GM19463 (cell line): ENCODE measurements around the gene TFF1.

Experiments used
- ATAC-seq: cut with Tn5 transposase; IDR thresholded peaks from one replicate; pipeline ENCODE4 v1.9.1; 2021; ENCODE audit warnings: mild to moderate bottlenecking, moderate library complexity; ENCODE audit not compliant: unreplicated experiment

TFF1 gene

DNA sequence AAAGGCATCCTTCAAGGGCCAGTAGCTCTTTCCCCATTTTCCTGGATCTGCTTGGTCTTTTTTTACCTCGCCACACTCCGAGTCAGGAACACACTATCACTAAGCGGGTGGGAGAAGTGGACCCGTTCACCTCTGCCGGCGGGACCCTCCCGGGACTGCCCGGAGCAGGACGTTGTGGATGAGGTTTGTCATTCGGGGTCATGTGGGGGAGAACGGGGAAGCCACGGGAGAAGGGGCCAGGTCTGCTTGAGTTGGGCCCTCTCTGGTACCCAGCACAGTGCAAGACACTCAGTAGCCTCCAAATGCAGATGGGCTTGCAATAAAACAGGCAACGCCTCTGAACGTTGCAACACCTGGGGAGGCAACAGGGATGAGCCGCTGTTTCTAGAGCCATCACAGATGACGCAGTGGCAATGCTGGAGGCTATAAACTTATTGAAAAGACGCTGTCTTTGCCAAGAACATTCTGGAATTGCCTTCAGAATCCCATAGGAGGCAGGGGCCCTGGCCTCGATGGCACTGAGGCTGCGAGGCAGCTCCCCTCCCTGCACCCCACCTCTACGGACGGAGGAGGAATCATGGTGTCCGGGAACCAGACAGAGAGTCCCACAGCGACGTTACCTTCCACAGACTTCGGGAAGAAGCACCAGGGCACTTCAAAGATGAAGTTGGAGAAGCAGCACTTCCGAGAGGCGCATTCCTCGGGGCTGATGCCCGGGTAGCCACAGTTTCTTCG lies 19.3 kb downstream of the TFF1 start:
- no peak for ATAC-seq

DNA sequence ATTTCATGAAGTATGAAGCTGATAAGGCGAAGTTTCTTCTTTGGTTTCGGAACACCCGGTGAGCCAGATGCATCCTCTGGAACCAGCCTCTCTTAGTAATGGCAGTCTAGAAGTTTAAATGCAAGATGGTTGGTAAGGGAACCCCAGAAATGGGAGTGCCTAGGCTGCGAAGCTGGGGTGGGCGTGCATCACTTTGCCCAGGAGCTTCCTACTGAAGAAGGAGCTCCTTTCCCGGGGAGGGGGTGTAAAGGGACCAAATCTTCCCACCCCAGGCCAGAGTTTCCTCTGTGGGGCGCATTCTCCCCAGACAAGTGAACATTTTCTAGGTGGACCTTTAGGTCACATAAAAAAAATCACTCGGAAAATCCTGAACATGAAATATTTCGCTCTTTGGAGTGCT lies 19.9 kb downstream of the TFF1 start:
- no peak for ATAC-seq

DNA sequence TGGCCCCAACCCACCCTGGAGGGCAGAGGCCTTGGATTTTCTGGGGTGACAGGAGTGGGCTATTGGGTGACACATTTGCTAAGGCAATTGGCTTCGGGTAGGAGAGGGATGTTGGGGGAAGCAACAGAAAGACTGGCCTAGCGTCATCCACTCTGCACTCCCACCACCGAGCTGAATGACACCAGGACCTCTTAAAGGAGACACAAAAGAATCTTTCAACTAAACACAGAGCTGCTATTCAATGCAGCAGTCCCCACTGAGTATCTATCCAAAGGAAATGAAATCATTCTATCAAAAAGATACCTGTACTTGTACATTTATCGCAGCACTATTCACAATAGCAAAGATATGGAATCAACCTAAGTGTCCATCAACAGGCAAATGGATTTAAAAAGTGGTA lies 21.7 kb downstream of the TFF1 start:
- ATAC-seq, result no peak

DNA sequence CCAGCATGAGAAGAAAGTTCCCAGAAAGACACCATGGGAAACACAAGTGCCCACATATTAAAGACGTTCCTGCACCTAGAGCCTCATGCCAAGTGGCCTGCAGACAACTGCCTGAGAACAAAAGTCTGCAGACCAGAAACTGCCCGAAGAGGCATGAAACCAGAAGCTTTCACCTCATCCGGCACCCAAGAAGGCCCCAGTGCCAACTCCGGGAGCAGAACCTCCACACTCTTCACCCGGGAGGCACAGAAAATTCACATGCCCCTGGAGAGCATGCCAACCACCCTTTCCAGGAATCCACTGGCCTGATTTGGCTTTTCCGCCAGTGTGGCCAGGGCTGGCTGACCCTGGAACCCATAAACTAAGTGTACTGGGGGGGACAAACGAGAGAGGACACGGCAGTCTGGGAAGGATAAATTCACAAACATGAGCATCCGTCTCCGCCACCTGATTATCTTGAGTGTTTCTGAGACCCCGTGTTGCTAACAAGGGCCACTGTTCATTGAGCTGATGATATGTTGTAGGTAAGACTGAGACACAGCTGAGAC lies 22.3 kb downstream of the TFF1 start:
- no peak for ATAC-seq

DNA sequence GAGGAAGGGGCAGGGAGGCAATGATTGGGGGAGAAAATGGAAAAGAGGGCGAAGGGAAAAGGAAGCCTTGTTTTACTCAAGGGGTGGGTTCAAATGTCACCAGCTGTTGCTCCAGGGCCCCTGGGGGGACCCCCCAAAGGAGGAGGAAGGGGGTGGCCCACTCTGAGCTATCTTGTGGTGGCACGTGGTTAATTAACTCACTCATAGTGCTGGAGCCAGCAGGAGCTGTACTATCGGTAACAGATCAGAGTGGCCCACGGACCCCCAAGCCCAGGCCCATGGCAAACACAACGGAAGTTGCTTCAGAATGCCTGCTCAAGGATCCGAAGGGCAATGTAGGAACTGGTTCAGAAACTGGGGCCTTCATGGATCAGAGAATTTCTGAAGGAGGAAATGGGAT lies 22.8 kb downstream of the TFF1 start:
- ATAC-seq, result no peak

DNA sequence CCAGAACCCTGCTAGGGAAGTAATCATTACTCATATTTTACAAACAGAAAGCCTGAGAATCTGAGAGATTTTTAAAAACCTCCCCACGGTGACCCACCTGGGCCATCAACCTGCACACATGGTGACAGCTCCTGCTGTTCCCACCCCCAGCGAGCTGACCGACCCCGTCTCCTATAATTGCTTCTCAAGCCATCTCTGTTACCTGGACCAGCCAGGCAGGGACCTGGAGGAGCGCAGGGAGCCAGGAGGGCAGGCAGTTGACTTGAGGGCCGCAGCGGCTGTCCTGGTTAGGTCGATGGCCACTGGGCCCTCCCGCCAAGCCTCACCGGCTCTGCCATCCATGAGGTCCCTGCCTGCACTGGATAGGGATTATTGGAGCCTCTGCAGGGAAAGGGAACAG lies 23.2 kb downstream of the TFF1 start:
- ATAC-seq, result no peak

DNA sequence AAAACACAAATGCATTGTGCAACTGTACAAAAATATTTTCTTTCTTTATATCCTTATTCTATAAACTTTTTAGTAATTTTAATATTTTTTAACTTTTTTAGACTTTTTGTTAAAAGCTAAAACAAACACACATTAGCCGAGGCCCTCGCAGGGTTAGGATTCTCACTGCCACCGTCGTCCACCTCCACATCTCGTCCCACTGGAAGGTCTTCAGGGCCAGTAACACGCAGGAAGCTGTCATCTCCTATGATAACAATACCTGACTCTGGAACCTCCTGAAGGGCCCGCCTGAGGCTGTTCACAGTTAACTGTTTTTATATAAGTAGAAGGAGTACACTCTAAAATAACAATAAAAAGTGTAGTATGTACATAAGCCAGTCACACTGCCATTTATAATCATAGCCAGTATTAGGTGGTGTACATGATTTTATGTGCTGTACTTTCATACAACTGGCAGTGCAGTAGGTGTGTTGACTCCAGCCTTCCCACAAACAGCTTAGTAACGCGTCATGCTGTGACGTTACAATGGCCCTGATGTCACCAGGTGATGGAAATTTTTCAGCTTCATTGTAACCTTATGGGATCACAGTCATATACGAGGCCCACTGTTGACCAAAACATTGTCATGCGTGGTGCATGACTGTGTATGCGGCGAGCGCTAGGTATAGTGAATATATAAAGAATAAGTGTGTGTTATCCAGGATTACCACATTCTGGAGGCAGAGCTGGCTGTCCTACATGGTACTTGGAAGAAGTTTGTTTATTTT lies 24.4 kb downstream of the TFF1 start:
- no peak for ATAC-seq

DNA sequence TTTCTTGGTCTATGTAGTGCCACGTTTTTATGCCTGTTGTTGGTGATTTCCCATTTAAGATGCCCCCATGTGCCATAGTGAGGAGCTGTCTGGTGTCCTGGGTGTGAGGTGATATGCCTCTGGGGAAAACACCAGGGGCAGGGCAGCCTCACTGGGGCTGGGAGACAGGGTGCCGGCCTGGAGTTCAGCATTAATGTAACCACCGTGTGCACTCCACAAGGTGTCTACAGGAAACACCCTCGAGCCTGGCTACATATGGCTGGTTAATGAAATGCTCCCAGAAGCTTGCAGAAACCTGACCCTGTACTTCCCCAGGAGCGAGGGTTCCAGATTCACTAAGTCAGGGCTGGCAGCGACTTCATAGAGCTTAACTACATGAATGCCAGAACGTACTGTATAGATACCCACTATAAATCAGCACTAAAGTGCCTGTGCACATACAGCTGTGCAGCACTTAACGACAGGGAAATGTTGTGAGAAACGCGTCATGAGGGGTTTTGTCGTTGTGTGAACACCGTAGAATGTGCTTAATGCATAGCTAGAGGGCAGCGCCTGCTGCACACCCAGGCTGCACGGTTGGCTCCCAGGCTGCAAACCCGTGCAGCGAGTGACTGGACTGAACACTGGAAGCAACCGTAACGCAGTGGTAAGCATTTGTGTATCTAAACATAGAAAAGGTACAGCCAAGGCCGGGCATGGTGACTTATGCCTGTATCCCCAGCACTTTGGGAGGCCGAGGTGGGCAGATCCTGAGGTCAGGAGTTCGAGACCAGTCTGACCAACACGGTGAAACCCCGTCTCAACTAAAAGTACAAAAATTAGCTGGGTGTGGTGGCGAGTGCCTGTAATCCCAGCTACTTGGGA lies 25.9 kb downstream of the TFF1 start:
- no peak for ATAC-seq

DNA sequence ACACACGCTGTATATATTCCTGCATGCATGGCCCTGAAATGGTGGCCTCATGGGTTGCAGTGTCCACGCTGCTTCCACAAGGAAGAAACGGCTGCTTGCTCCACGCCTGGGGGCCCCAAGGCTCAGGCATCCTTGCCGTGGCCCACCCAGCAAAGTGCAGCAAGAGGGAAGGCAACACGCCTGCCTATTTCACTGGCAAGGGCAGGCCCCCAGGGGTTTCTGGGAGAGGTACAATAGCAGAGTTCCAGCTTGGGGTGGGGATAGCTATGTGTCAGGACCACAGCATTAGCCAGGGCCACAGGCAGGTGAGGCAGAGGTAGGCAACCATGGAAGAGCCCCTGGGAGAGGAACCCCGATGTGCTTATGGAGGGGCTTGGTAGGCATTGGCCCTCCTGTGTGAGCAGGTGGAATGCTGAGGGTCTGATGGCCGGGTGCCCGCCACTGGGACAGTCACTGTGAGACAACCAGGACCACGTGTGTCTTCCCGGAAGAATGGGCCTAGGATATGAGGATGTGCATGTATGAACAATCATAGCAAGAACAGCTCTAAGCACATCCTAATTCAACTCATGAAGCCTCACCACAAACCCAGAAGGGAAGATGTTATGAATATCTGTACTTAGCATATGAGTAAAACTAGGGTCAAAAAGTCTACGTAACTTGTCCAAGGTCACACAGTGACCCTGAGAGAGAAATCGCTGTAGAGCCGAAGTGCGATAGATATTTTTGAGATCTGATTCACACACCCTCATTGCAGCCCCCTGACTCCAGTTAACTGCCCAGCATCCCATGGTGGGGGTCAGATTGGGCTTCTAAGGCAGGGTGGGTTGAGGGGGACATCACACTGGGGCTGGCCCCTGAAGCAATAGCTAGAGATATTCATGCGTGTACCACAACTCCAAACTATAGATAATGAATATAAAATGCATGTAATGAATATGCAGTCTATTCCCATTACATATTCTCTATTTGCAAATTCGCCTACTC lies 27.3 kb downstream of the TFF1 start:
- ATAC-seq, result no peak

DNA sequence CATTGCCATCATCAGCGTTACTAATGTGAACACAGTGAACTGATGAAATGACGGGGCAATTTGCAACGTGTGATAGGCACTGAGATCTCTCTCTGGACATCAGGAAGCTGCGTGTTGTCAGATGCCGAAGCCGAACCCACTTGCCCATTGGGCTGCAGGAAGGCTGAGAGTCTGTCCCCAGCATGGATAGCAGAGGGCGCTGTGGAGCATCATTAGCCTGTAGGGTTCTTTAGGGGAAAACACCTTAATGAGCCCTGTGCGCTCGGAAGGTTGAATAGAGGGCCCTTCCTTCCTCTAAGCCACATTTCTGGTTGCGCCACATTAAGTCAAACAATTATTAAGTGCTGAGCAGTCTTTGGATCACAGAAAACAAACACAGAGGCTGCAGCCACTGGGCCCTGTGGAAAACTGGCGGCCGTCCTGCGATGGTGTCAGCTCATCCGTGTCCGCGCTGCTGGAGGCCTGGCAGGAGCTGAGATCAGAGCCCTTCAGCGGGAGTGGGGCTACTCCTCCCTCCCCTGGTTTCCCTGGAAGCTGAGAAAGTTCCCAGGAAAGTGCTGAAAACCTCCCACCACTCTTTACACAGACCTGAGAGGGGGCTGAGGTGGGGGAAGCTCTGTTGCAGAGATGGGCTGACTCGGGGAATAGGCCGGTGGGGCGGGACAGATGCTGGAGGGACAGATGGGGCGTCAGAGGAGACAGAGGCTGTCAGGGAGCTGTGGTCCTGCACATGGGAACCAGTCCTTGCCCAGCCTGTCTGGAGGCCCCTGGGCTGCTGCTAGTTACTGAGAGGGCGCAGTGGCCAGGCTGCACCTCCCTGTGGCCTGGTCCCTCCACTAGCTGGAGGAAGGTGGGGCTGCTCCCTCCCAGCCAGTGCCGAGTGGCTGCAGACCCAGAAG lies 28.3 kb downstream of the TFF1 start:
- no peak for ATAC-seq

DNA sequence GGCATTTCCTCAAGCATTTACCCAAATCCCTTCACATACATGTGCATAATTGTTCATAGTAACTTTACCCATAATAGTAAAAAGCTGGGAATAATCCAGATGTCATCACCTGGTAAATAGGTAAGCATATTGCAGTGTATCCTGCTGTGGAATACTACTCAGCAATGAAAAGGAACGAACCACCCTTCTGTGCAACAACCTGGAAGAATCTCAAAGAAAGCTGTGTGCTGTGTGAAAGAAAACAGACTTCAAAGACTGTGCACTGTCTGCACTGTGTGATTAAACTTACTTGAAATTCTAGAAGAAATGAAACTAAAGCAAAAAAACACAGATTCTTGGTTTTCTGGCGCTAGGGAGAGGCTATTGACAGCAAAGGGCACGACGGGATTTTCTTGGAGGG lies 29.1 kb downstream of the TFF1 start:
- no peak for ATAC-seq

DNA sequence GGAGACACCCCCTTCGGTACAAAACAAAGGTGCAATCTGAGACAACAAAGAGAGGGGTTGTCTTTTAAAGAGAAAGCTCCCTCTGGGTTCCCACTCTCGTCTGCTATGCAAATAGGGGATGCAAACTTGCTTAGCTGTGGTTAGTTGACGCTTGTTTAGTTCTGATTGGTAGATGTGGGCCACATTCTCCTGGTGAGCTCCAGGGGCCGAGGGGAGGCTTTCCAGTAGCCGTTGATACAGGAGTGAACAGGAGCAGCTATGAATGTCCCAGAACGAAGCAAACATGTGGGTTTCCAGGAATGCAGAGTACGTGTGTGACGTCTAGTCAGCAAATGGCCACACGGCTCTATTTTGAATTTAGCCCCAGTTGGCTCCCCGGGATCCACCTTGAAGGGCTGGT lies 30.3 kb downstream of the TFF1 start:
- ATAC-seq, result no peak

DNA sequence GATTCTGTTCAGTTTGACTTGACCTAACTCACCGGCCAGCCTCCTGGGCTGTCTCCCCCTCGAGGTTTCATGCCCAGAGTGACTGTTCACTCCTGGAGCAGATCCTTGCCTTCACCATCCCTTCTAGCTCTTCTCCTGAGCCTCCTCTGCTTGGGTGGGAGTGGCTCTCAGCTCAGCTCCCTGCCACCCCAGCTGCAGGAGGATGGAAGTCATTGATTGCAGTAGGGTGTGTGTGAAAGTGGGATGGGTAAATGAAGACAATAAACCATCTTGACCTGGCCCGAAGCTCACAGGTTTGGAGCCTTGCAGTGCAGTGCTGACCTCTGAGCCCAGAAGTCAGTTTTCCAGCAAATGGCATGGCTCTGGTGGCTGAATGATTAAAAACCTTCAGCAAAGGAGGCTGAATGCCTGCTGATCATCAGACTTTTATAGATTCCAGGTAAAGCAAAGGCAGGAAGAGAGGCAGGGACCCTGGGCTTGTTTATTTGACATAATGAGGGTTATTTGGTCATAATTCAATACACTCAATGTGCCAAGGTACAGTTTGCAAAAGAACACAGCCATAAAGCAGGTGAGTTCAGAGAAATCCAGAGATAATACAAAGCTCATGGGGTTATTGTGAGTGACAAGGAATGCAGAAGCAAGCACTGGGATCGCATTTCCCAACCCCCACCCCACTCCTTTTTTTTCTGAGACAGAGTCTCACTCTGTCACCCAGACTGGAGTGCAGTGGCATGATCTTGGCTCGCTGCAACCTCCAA lies 33.6 kb downstream of the TFF1 start:
- ATAC-seq, result no peak

DNA sequence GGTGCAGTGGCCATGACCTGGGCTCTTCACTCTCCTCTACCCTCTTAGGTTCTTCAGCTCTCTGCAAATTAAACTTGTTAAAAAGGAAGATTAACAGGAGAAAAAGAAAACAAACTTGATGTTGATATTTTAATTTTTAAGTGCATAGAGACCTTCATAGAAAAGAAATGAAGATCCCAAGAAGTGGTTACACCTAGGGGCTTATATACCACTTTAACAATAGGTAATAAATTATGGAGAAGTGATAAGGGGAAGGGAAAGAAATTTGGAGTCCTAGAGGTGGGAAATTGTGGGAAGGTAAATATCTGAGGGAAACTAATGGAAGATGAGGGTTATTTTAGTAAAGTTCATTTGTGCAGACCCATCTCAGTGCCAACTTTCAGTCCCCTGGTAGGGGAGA lies 34.7 kb downstream of the TFF1 start:
- ATAC-seq, result no peak

DNA sequence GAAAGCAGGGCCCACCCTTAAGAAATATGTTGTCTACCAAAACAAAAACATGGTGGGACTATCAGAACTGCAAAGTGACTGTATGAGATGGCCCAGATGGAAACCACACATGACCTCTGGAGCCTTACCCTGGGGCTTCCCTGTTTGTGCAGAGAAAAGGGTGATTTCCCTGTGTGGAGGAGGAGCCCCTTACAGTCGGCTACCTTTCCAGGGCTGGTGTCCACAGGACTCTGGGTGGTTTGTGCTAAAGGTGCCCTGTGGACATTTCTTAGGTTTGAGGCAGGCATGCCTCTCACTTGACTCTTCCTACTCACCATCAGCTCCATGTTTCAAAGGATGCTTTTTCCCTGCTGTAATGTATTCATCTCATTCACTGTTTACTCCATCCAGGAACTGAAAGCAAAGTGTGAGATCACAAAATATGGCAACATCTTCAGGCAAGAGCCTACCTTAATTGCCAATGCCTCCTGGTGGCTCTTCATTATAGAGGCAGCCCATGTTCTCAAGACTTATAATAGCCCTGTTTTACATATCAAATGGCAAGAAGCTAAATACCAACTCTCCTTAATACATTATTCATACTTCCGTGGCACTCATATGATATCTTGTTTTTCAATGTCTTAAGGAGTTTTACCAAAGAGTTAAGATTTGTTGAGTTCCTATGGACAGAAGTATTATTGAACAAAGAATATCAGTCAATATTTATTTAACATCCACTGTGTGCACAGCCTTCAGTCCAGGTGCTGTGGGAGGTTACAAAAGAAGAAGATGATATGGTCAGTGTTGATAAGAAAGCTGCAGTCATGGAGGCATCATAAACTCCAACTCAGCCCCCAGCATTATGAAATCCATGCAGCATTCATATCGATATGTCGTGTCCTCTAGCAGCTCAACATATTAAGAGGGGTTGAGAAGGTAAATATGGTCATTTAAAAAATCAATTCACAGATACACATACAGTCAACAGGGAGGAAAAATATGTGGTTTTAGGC lies 35.7 kb downstream of the TFF1 start:
- no peak for ATAC-seq

DNA sequence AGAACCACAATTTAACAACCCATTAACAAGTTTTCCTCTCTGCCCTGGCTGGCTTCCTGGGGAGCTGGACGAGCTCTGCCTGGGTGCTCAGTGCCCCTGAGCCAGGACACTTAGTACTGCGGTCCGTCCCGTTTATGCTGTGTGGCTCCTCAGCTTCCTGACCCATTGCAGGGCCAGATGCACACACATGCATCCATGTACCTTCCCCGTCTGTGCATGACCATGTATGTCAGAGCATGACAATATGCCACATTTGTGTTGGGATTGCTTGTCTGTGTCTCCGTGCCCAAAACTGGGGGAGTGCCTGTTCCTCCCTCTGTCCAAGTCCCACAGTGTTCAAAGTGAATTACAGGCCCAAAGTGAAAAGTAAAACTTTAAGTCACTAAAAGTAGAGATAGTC lies 41.4 kb downstream of the TFF1 start:
- ATAC-seq, result no peak

DNA sequence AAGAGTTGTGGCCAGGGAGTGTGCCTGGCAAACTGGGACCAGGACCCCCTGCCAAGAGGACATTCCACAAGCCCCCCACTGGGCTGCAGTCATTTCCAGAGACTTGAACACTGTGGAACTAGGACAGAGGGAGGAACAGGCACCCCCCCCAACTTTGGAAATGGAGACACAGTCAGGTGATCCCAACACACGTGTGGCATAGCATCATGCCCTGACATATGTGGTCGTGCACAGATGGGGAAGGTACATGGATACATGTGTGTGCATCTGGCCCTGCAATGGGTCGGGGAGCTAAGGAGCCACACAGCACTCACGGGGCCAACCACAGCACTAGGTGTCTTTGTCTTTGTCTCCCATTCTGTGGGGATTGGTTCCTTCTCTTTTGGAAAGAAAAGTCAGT lies 44.5 kb downstream of the TFF1 start:
- no peak for ATAC-seq
